SHP77 treated with DMSO at 0.1 percent for 48 hours (cell line): ENCODE data around the gene STK32B.
"Not testable (repeated sequence)": the region's sequence is repeated elsewhere in the genome, so short reads cannot be mapped to it uniquely, and the experiment has no call there.

Source experiments
- DNase-seq: peaks from one replicate; lab custom pipeline; 2025; lab: John Stamatoyannopoulos, UW

Gene STK32B

DNA sequence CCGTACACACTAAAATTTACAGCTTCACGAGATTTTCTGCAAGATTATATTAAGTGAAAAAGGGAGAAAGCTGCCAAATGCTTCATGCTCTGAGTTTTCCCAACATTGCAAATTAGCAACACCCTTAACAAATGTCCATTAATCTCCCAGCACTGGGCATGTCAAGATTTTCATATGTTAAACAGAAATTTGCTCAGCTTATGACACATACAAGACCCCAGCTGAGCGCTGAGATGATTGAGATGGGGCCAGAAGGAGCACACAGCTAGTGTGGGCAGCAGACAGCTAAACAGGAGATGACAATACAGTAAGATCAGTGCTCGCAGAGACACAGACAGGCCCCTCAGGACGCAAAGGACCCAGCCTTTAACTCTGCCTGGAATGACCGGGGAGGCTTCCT lies 208.8 kb downstream of the STK32B start:
- DNase-seq = no peak

DNA sequence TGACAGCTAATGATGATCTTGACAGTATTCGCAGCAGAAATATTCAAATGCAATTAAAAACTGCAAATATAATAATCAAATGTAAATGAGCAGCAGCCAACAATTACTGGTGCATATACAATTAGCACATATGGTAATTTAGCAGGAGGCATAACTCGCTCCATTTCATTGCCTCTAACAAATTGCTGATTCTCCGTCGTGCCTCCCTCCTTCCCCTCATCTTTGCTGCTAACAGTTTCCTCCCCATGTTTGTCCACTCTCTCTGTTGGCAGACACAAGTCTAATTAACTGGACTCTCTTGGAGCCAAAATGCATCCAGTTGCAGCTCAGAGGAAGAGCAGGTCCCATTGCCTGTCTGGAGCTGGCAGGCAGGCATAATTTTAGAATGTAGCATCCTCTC lies 210.6 kb downstream of the STK32B start:
- DNase-seq = no peak

DNA sequence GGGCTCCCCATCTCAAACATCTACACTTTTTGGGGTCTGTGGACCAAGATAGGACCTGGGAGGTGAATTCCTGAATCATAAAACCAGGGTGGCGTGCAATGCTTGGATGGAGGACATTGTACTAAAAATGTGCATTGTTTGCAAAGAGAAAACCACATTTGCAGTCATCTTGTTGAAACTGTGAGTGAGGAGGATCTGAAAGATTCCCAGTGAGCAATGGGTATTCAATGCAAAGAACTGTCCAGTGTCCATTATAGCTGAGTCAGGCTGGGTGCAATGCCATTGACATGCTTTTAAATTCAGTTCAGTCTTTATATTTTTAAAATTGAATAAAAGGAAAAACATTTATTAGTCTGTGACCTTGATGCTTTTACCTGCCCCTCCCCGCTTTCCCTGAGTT lies 215.7 kb downstream of the STK32B start:
- DNase-seq = no peak

DNA sequence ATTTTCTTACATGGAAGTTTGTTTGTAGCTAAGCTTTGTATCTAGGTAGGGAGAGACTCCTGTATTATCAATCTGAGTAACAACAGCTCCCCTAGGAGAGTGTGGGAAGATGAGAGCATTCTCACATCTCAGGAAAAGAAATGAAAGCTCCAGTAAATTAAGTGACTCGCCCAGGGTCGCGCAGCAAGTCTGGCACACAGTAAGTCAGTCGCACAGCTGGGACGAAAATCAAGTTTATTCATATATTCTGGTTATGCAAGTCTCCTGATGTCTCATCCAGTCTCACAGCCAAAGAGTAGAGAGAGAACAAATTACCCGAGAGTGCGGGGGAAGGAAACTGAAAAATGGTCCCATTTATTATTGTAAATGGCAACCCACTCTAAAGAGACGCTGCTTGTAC lies 216.1 kb downstream of the STK32B start:
- no peak for DNase-seq

DNA sequence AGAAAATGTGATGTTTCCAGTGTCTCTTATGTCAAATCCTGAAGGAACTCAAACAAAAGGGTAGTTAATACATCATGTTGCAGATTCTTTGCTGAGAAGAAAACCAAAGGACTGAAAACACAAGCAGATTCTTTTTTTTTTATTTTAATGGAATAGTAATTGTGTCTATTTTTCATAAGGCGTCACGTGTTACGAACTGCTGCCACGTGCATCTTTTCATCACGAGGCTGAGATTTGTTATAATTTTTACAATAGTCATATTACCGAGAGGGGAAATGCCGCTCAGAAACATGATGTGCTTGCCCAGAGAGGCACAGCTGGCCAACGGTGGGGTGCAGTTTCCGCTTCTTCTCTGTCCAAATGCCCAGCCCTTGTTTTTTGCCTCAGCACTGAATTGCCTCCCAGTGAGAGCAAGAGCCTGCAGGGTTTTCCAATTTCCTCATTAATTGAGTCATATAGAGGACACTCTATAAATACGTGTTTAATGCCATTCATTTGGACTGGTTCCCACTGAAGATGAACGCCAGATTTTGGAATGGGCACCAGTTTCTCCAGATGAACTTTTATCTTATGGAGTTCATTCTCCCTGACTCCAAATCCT lies 225.3 kb downstream of the STK32B start:
- DNase-seq = no peak

DNA sequence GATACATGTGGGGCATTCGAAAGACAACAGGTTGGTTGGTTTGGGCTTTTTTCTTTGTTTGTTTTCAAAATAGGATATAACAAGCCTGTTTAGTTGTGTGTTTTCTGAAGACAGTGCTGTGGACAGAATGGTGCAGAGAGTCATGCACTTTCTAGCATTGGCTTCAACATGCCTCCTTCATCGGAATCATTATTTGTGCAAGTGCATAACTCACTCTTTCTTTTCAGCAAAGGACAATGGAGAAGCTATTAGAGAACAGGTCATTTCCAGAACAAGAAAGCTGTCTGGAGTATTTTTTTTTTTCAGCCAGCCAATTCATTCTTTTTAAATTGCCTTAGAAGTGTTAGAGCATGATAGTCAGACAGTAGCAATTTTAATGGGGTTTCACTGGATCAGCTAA lies 225.8 kb downstream of the STK32B start:
- DNase-seq = no peak

DNA sequence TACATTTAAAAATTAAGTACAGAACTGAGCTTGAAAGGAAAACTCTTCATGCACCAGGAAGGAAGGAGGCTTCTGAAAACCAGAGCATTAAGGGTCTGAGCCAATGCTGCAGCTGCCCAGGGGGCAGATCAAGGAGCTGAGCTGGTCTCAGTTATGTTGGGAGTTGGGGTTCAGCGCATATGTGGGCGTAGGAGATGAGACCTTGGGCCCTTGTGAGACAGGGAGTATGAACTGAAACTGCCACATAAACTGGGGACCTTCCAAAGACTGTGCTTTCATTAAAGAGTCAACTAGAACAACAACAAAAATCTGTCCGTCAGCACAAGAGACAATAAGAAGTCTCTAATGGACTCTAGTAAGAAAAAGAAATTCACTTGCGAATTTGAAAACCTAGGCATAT lies 226.9 kb downstream of the STK32B start:
- DNase-seq = no peak

DNA sequence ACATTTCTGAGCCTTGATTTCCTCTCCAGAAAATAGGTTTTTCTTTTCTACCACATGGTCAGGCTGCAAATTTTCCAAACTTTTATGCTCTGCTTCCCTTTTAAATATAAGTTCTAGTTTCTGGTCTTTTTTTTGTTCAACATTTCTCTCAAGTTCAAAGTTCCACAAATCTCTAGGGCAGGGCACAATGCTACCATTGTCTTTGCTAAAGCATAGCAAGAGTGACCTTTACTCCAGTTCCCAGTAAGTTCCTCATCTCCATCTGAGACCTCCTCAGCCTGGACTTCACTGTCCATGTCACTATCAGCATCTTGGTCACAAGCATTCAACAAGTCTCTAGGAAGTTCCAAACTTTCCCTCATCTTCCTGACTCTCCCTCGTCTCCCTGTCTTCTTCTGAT lies 228.8 kb downstream of the STK32B start:
- DNase-seq = not testable (repeated sequence)

DNA sequence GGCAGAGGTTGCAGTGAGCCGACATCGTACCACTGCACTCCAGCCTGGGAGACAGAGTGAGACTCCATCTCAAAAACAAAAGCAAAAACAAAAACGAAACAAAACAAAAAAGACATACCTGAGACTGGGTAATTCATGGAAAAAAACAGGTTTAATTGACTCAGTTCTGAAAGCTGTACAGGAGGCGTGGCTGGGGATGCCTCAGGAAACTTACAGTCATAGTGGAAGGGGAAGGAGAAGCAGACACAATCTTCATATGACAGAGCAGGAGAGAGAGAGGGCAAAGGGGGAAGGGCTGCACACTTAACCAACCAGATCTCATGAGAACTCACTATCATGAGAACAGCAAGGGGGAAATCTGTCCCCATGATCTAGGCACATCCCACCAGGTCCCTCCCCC lies 229.5 kb downstream of the STK32B start:
- no peak for DNase-seq

DNA sequence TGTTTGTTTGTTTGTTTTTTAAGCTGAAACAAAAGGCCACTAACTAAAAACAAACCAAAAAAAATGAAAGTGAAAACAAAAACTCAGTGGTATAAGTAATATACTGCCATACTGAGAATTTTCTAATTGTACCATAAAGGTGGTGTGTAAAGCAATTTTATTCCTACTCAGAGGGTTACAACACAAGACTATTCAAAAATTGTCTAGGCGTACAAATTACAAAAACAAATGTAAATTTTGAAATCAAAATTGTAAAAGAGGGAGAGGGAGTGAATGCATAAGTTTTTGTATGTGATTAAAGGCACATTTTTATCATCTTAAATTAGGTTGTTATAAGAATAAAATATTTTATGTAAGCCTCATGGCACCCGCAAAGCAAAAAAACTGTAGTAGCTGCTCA lies 232.6 kb downstream of the STK32B start:
- no peak for DNase-seq

DNA sequence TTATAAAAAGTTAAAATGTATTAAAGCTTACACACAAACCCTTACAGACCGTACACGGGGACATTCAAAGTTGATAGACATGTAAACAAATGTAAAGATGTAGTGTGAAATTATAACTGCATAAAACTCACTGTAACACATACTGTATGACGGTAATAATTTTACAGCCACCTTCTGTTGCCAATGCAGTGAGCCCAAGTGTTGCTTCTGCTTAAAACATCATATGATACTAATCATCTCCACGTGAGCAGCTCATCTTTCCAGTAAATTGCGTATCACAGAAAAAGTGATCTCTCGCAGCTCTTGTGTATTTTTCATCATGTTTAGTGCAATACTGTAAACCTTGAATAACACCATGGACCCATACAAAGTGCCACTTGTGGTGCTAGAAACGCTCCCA lies 233.2 kb downstream of the STK32B start:
- DNase-seq = no peak

DNA sequence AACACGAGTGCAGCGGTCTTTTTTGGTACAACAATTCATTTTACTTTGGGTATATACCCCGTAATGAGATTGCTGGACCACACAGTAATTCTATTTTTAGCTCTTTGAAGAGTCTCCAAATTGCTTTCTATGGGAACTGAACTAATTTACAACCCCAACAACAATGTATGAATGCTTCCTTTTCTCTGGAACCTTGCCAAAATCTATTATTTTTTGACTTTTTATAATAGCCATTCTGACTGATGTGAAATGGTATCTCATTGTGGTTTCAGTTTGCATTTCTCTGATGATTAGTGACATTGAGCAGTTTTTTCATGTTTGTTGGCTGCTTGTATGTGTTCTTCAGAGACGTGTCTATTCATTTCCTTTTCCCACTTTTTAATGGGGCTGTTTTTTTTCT lies 240.8 kb downstream of the STK32B start:
- DNase-seq = no peak

DNA sequence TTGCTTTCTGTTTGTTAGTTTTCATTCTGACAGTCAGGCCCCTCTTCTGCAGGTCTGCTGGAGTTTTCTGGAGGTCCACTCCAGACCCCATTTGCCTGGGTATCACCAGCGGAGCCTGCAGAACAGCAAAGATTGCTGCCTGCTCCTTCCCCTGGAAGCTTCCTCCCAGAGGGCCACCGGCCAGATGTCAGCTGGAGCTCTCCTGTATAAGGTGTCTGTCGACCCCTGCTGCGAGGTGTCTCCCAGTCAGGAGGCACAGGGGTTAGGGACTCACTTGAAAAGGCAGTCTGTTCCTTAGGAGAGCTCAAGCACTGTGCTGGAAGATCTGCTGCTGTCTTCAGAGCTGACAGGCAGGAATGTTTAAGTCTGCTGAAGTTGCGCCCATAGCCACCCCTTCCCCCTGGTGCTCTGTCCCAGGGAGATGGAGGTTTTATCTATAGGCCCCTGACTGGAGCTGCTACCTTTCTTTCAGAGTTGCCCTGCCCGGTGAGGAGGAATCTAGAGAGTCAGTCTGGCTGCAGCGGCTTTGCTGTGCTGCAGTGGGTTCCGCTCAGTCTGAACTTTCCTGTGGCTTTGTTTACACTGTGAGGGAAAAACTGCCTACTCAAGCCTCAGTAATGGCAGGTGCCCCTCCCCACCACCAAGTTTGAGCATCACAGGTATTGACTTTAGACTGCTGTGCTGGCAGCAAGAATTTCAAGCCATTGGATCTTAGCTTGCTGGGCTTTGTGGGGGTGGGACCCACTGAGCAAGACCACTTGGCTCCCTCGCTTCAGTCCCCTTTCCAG lies 246.9 kb downstream of the STK32B start:
- DNase-seq = not testable (repeated sequence)

DNA sequence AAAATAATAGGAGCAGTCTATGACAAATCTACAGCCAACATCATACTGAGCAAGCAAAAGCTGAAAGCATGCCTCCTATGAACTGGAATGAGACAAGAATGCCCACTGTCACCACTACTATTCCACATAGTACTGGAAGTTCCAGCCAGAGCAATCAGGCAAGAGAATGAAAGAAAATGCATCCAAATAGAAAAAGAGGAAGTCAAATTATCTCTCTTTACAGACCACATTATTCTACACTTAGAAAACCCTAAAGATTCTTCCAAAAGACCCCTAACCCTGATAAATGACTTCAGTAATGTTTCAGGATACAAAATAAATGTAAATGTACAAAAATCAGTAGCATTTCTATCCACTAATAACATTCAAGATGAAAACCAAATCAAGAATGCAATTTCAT lies 249.0 kb downstream of the STK32B start:
- no peak for DNase-seq

DNA sequence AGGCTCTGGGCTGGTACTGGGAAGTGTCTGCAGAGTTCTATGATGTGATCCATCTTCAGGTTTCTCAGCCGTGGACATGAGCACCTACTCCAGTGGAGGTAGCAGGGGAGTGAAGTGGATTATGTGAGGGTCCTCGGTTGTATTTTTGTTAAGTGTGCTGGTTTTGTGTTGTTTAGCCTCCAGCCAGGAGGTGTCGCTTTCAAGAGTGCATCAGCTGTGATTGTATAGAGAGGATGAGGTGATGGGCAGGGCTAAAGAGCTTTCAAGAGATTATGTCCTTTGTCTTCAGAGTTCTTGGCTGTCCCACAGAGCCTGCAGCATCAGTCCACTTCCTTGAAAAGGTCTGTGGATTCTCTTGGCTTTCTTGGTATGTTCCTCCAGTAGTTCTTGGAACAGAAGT lies 256.6 kb downstream of the STK32B start:
- no peak for DNase-seq

DNA sequence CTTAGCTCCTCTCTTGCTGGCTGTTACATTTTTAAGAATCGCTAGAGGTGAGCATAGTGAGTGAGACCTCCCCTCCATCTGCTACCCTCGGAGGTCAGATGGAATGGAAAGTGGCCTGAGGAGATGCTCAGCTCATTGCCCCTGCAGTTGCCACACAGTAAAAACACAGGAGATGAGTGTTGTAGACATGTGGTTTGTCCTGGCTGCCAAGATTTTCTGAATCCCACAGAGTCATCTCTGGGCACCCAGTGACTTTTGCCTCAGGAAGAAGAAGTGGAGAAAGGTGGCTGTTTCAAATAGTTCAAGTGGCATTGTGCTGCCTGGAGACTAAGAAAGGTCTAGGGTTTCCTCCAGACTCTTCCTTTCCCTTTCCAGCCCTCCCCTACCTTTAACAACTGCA lies 271.0 kb downstream of the STK32B start:
- DNase-seq = no peak

DNA sequence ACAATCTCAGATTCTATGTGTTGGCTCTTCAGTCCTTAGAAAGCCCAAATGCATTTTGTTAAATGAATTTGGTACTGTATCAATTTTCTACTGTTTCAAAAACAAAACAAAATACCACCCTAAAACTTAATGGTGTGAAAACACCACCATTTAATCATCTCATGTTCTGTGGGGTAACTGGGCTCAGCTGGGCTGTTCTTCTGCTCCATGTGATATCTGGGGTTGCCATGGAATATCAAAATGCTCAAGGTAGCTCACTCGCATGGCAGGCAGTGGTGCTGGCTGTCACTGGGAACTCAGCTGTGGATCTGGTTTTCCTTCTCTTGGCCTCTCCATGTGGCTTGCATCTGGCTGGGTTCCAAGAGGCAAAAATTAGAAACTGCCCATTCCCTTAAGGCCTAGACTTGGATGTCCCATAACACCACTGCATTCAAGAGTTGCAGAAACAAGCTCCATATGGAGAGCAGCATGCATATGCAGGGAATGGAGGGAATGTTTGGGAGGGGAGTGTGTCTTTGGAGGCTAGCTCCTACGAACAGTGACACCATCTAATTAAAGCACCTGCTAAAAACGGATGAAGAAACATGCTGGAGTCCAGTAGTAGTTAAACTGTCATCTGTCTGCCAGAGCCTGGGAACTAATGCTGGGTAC lies 279.2 kb downstream of the STK32B start:
- DNase-seq = no peak

DNA sequence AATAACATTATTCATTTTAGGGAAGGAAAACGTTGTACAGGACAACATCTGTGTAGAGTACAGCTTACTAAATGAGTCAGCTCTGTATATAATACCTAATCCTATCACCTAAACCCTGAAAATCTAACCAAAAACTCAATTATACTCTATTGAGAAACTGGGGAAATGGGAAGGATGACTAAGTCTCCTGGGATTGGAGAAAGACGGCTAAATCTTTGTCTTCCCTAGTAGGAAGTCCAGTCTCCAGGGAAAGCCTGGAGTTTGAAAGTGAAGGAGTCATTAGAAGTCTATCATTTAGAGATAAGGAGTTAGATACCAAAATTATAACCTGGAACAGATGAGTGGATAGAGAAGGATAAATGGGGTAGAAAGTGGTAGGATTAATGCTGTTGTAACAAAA lies 286.5 kb downstream of the STK32B start:
- DNase-seq = no peak

DNA sequence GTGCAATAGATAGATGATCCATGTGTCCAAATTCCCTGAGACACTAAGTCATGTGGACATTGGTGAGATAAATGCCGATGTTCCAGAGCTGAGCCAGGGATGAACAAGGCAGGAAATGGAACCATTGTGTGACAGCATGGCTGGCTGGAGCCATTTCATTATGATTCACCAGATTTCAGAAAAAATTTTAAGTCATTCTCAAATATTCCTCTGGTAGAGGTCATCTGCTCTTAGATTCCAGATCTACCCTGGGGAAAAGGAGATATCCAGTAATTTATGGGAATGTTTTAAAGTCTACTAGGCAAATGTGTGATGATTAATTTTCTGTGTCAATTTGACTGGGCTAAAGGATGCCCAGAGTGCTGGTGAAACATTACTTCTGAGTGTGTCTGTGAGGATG lies 287.3 kb downstream of the STK32B start:
- no peak for DNase-seq

DNA sequence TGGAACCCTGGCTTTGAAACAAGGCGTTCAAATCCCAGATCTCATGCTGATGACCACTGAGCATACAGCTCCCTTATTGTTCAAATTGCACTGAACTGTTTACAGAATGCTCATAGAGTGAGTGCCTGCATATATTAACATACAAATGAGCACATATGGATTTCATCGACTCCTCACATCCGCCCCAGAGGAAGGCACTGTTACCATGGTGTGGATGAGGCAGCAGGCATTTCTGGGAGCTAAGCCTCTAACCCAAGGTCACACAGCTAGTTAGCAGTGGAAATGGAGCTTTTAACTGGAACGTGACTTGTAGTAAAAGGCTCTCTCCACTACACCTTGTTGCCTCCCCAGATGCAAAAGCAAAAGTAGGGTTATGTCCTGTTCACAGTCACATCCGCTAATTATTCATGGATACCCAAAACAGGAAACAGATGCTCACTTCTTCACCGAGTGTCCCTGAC lies 289.7 kb downstream of the STK32B start:
- DNase-seq = no peak

DNA sequence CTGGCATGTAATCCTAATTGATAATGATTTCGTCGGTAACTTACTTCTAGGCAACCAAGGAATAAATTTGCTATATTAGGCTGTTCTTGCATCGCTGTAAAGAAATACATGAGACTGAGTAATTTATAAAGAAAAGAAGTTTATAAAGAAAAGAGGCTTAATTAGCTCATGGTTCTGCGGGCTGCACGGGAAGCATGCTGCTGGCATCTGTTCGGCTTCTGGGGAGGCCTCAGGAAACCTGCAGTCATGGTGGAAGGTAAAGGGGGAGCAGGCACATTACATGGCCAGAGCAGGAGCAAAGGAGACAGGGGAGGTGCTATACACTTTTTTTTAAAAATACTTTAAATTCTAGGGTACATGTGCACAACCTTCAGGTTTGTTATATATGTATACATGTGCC lies 290.2 kb downstream of the STK32B start:
- DNase-seq = no peak

DNA sequence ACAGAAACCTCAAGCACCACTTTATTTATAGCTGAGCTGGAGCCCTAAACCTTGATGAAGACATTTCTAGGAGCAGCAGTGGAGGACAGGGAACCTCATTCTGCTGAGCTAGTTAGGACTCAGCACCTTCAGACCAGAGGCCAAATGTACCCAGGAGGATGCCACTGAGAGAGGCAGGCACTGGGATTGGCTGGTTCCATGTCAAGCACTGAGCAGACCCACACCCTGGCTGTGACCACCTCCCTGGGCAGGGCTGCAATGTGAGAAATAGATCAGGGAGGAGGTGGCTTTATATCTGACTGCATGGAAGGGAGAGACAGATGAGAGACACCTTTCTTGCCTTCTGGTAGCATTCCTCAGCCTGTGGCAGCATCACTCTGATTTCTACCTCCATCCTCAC lies 304.6 kb downstream of the STK32B start:
- DNase-seq = no peak

DNA sequence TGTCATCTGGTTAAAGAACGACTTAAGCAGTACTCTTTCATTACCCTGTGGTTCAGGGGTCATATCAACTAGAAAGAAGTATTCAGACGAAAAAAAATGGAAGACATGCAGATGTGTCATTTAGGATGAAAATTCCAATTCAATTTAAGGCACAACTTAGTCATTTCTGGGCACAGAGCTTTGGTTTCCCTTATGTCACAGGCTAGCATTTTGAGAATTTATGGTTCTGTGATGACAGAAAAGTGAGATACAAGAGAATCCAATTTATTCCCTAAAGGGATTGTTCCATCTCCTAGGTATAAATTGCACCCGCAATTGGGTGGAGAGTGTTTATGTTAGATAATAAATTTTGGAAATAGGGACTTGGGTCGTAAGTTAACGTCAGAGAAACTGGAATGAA lies 306.6 kb downstream of the STK32B start:
- no peak for DNase-seq
